GM13976 (cell line): Measurements from ENCODE around the gene TRPC5OS.

Source experiments
- DNase-seq: peaks from one replicate; pipeline ENCODE4 v3.0.0; 2012; ENCODE audit warnings: low spot score
- in situ Hi-C: fragments of 300-500 bp; cut with MboI; formaldehyde crosslinking; loops from one replicate; pipeline ENCODE4 v1.12.0; 2022; ENCODE audit warnings: low sequenced_read_pairs, mixed read lengths, inconsistent platforms; ENCODE audit not compliant: unreplicated experiment
- TF ChIP-seq, protein P1 (sequence below): IDR thresholded peaks from 2 replicates; pipeline ENCODE4 v1.5.1; 2012; ENCODE audit warnings: borderline replicate concordance, mild to moderate bottlenecking; ENCODE audit not compliant: insufficient read depth; ENCODE audit errors: extremely low read depth, missing control alignments, control extremely low read depth

The TRPC5OS gene

DNA sequence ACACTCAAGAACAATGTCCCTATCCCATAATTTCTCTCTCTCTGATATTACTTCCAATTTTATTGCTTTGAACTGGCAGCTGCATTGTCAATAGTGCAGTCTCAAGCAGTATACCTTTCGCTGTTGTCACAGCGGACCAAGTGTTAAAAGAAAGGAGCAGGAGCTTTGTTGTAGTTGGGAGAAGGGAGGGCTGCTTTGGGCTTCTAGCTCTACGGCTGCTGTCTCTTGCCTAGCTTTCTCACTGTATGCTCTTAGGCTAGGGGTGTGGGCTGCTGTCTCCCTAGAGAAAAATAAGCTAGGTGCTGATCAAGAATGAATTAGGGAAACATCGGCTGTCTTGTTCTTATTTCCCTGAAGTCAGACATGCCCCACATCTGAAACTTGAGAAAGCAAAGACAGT lies 52.5 kb downstream of the TRPC5OS start:
- TF ChIP-seq, protein P1, sequence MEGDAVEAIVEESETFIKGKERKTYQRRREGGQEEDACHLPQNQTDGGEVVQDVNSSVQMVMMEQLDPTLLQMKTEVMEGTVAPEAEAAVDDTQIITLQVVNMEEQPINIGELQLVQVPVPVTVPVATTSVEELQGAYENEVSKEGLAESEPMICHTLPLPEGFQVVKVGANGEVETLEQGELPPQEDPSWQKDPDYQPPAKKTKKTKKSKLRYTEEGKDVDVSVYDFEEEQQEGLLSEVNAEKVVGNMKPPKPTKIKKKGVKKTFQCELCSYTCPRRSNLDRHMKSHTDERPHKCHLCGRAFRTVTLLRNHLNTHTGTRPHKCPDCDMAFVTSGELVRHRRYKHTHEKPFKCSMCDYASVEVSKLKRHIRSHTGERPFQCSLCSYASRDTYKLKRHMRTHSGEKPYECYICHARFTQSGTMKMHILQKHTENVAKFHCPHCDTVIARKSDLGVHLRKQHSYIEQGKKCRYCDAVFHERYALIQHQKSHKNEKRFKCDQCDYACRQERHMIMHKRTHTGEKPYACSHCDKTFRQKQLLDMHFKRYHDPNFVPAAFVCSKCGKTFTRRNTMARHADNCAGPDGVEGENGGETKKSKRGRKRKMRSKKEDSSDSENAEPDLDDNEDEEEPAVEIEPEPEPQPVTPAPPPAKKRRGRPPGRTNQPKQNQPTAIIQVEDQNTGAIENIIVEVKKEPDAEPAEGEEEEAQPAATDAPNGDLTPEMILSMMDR: no peak
- in situ Hi-C loops: no loop called here
- no peak for DNase-seq
